Measurements from ENCODE around the gene RUNX2. TPM values are rescaled to one million over a fixed set of nuclear protein-coding genes. Genes with fewer than 3 reads are reported as not detected.

The RUNX2 gene
- total and polyA plus RNA-seq, 3 donors from 2014 or later = 2.9 to 6.0 (median 4.3) TPM

DNA sequence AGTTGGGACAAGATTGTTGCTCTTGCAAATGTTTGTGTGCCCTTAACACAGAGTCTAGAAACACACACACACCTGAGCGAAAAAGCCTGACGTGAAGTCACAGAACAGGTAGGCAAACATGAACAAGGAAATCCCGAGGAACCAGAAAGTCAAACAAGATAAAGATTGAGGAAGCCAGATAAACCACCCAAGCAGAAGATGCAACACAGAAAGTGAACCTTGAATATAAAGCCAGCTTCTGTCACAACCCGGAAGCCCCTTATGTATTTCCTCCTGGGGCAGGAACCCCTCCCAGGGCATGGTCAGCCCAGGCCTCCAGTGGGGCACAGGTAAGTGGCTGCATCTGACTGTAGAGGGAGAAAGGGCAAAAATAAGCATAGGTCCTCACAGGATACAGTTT is 207.8 kb downstream of the RUNX2 start:
- no peak overlapping the region for H3K27ac ChIP-seq
- no peaks in the 10 kb centered on the region for H3K9me3 ChIP-seq
- no peak overlapping the region for H3K4me3 ChIP-seq
- no peak for TF ChIP-seq POLR2A (IDR thresholded peaks at IDR 0.05)
- TF ChIP-seq, protein P1, sequence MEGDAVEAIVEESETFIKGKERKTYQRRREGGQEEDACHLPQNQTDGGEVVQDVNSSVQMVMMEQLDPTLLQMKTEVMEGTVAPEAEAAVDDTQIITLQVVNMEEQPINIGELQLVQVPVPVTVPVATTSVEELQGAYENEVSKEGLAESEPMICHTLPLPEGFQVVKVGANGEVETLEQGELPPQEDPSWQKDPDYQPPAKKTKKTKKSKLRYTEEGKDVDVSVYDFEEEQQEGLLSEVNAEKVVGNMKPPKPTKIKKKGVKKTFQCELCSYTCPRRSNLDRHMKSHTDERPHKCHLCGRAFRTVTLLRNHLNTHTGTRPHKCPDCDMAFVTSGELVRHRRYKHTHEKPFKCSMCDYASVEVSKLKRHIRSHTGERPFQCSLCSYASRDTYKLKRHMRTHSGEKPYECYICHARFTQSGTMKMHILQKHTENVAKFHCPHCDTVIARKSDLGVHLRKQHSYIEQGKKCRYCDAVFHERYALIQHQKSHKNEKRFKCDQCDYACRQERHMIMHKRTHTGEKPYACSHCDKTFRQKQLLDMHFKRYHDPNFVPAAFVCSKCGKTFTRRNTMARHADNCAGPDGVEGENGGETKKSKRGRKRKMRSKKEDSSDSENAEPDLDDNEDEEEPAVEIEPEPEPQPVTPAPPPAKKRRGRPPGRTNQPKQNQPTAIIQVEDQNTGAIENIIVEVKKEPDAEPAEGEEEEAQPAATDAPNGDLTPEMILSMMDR (IDR thresholded peaks at IDR 0.05) = no peak
- WGBS, 2 donors = 88 to 90% methylated on average over 4 of the region's 4 CpGs
- H3K4me1 ChIP-seq = peaks cover 17% of the 10 kb centered on the region
- intact Hi-C loops (cut with DNase I; ENCODE audit: low total_unique reads) = no loop called here
- no peaks in the 10 kb centered on the region for H3K27me3 ChIP-seq
- no peaks in the 10 kb centered on the region for H3K36me3 ChIP-seq (ENCODE audit: low read depth, missing control alignments)
- DNase-seq = no peak

GRCh38 chr6:45537539-45537938 is 209.4 kb downstream of the RUNX2 start:
- TF ChIP-seq, protein P1 (IDR thresholded peaks at IDR 0.05) = no peak
- 86 to 89% methylated on average over 6 of the region's 6 CpGs for WGBS, 2 donors
- peaks cover 25% of the 10 kb centered on the region for H3K4me1 ChIP-seq
- intact Hi-C loops (cut with DNase I; ENCODE audit: low total_unique reads) = no loop called here
- no peaks in the 10 kb centered on the region for H3K36me3 ChIP-seq (ENCODE audit: low read depth, missing control alignments)
- DNase-seq = no peak
- H3K27me3 ChIP-seq = no peaks in the 10 kb centered on the region
- H3K9me3 ChIP-seq = no peaks in the 10 kb centered on the region
- H3K4me3 ChIP-seq = no peak overlapping the region
- peak overlapping the region in 1 of 2 donors; percentile 80 for H3K27ac ChIP-seq

DNA sequence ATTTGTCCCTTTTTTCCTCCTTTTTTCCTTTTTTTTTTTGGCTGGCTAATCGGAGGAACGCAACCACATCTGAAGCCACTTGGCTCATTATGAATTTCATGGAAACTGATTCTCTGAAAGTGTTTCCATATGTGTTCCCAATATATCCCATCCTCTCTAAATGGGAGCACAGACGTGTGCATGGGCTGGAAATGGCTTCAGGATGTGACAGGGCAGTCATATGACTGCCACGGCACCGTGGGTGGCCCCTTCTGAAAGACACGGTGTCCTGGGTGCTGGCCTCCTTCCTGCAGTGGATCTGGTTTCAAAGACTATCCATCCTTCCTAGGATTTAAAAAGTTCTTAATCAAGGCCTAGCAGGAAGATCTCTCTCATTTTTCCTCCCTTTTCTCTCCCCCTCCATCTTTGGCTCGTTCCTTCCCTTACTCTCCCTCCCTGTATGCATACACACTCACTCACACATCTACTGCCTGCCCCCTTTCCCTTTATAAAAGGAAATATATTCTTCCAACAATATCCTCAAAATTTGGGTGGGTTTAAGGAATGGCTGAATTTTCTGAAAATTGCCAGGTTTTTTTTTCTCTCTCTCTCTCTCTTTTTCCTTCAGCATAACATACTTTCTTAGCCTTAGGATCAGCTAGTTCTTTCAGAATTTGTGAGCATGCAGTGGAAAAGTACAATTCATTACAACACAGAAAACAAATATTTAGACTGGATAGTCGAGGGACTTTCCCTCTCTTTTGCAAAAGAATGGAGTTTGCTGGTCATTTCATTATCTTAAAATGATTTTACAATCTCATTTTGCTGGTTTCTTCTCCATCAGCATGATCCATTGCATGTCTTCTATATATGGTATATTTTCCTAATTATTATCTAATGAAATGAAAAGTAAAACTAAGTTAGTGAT is 210.8 kb downstream of the RUNX2 start:
- TF ChIP-seq, protein P1 (IDR thresholded peaks at IDR 0.05) = no peak
- no peak for TF ChIP-seq POLR2A (IDR thresholded peaks at IDR 0.05)
- Histone ChIP-seq H3K4me1 (peaks cover 36% of the 10 kb centered on the region), H3K9me3 (no peaks in the 10 kb centered on the region), H3K36me3 (ENCODE audit: low read depth, missing control alignments) (no peaks in the 10 kb centered on the region), H3K27ac (peak overlapping the region; percentile 44 to 80), H3K27me3 (no peaks in the 10 kb centered on the region), H3K4me3 (no peak overlapping the region)
- 53 to 61% methylated on average over 8 of the region's 8 CpGs for WGBS, 2 donors
- DNase-seq = peak; percentile 74
- intact Hi-C loops (cut with DNase I; ENCODE audit: low total_unique reads) = no loop called here

DNA sequence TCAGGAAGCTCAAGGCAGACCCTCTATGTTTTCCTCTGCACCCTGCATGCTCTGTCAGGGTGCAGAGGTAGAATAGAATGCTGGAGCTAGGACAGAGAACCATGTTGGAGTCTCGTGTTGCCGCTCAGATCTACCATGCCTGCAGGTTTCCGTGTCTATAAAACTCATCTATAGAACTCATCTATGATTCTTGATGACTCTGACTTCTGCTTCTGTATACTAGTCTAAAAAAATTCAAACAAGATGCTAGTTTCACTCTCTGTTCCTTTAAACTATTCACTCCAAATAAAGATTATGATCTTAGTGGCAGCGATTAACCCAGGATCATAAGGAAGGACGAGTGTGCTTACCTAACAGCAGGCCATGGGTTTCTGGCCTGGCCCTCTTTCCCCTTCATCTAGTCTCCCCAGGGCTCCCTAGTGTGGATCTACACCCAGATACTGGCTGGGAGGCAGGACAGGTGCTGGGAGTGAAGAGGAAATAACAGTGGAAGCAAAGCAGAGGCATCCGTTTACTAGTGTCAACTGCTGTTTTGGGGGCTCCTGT is 212.3 kb downstream of the RUNX2 start:
- Histone ChIP-seq H3K9me3 (no peaks in the 10 kb centered on the region), H3K4me3 (no peak overlapping the region), H3K27ac (peak overlapping the region in 1 of 2 donors; percentile 80), H3K36me3 (ENCODE audit: low read depth, missing control alignments) (no peaks in the 10 kb centered on the region), H3K4me1 (peaks cover 44% of the 10 kb centered on the region), H3K27me3 (no peaks in the 10 kb centered on the region)
- WGBS, 2 donors = 79 to 81% methylated on average over 6 of the region's 6 CpGs
- DNase-seq = no peak
- TF ChIP-seq, protein P1 (IDR thresholded peaks at IDR 0.05) = no peak
- TF ChIP-seq POLR2A (IDR thresholded peaks at IDR 0.05) = no peak
- intact Hi-C loops (cut with DNase I; ENCODE audit: low total_unique reads) = no loop called here

All from testis (tissue), 3 donors.